GM23248 (cell line): ENCODE measurements around the gene NXT1. TPM values are rescaled to one million over a fixed set of nuclear protein-coding genes. Genes with fewer than 3 reads are reported as not detected.

Source experiments
- DNase-seq: peaks from one replicate; pipeline ENCODE4 v3.0.0-alpha.2; 2015
- H2AFZ ChIP-seq: fragments of 200-600 bp; sonication (generic); 2 replicates; pipeline ENCODE4 v1.6.1; 2016; ENCODE audit warnings: antibody characterized with exemption
- H3F3A ChIP-seq: fragments of 200-600 bp; sonication (generic); 2 replicates; pipeline ENCODE4 v1.6.1; 2016; ENCODE audit warnings: mild to moderate bottlenecking, antibody characterized with exemption, mixed run types; ENCODE audit not compliant: insufficient read depth
- H3K27ac ChIP-seq: fragments of 200-600 bp; sonication (generic); 2 replicates; pipeline ENCODE4 v1.5.1; 2016; ENCODE audit warnings: mild to moderate bottlenecking
- H3K27me3 ChIP-seq: fragments of 200-600 bp; sonication (generic); replicated peaks from 2 replicates; pipeline ENCODE4 v1.6.1; 2016; ENCODE audit warnings: mild to moderate bottlenecking; ENCODE audit not compliant: insufficient read depth
- H3K36me3 ChIP-seq: fragments of 200-600 bp; sonication (generic); 2 replicates; pipeline ENCODE4 v1.6.1; 2016; ENCODE audit warnings: low read depth, mild to moderate bottlenecking
- H3K4me1 ChIP-seq: fragments of 200-600 bp; sonication (generic); 2 replicates; pipeline ENCODE4 v1.6.1; 2016; ENCODE audit warnings: mild to moderate bottlenecking; ENCODE audit not compliant: insufficient read depth
- H3K4me2 ChIP-seq: fragments of 200-600 bp; sonication (generic); one replicate; pipeline ENCODE4 v1.6.1; 2016; ENCODE audit warnings: mild to moderate bottlenecking; ENCODE audit not compliant: unreplicated experiment
- H3K4me3 ChIP-seq: fragments of 200-600 bp; sonication (generic); 2 replicates; pipeline ENCODE4 v1.5.1; 2016; ENCODE audit warnings: mild to moderate bottlenecking
- H3K79me2 ChIP-seq: fragments of 200-600 bp; sonication (generic); 2 replicates; pipeline ENCODE4 v1.6.1; 2016; ENCODE audit warnings: mild to moderate bottlenecking; ENCODE audit not compliant: insufficient read depth
- H3K9ac ChIP-seq: fragments of 200-600 bp; sonication (generic); 2 replicates; pipeline ENCODE4 v1.6.1; 2016; ENCODE audit warnings: mild to moderate bottlenecking
- H3K9me2 ChIP-seq: fragments of 200-600 bp; sonication (generic); 2 replicates; pipeline ENCODE4 v1.6.1; 2016; ENCODE audit warnings: mixed run types, mild to moderate bottlenecking, moderate library complexity; ENCODE audit not compliant: insufficient read depth
- H3K9me3 ChIP-seq: fragments of 200-600 bp; sonication (generic); one replicate; pipeline ENCODE4 v1.6.1; 2017; ENCODE audit warnings: low read depth
- H4K20me1 ChIP-seq: fragments of 200-600 bp; sonication (generic); 2 replicates; pipeline ENCODE4 v1.6.0; 2016; ENCODE audit not compliant: insufficient read depth
- EZH2 ChIP-seq: fragments of 200-600 bp; sonication (generic); IDR thresholded peaks from 2 replicates; pipeline ENCODE4 v1.6.1; 2018; ENCODE audit warnings: antibody characterized with exemption, mild to moderate bottlenecking; ENCODE audit not compliant: insufficient read depth, poor library complexity, severe bottlenecking
- EZH2phosphoT487 ChIP-seq: fragments of 200-600 bp; sonication (generic); IDR thresholded peaks from 2 replicates; pipeline ENCODE4 v1.6.1; 2018; ENCODE audit warnings: antibody characterized with exemption, moderate library complexity, mild to moderate bottlenecking, low read depth; ENCODE audit not compliant: insufficient read depth
- WGBS, 2 experiments: methylation state at CpG; one replicate each; pipeline ENCODE4 v1.1.6; 2015 to 2017; ENCODE audit warnings: low lambda C conversion rate in 2 of 2, low coverage in 1 of 2; ENCODE audit errors: missing lambda C conversion rate in 2 of 2; 5-methylcytosine and 5-hydroxymethylcytosine counted together
- in situ Hi-C: fragments of 300-500 bp; cut with MboI; formaldehyde crosslinking; loops from 2 replicates; pipeline ENCODE4 v1.15.0; 2020
- polyA plus RNA-seq: library from polyadenylated mRNA; unstranded; fragments of >200 nt; fragmentation: Nextera tagmentation; extraction: Ambion mirVana; gene quantifications from 2 replicates; pipeline ENCODE4 v1.2.1, GENCODE V29; 2016
- total RNA-seq: library from RNA; depleted of rRNA; stranded (reverse); fragments of >200 nt; shearing (Covaris generic); gene quantifications from 2 replicates; pipeline ENCODE4 v1.2.3, GENCODE V29; 2014

The NXT1 gene
- total and polyA plus RNA-seq, 2 experiments from 2014 or later: 29.8 to 31.5 TPM

DNA sequence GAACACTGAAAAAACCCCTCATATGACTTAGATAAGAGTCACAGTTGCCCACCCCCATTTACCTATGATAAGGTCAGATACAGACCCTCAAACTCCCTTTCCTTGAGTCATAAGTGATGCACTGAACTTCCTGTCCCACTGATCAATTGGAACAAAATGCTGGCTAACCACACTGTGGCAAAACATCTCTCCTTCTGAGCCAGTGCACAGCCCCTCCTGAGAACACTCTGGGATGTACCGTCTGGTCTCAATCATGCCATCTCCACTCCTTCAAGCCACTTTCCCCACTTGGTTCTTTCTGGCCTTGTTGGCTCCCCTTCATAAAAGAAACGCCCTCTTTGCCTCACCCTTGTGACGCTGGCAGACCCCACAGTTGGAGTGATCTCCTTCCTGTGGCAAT, 42.6 kb upstream of the NXT1 start:
- H3K27ac ChIP-seq: no peak overlapping the region
- H3K79me2 ChIP-seq: no peaks in the 10 kb centered on the region
- no peaks in the 10 kb centered on the region for H3K36me3 ChIP-seq
- H3K4me3 ChIP-seq: no peak overlapping the region
- 0 out of 2 replicates have a peak, but pooled peaks cover 5% of the 10 kb centered on the region for H3K27me3 ChIP-seq
- H3K9ac ChIP-seq: no peak overlapping the region
- no peaks in the 10 kb centered on the region for H4K20me1 ChIP-seq
- H3F3A ChIP-seq: peaks cover 12% of the 10 kb centered on the region; the same call in 1 of the 2 replicates
- no peak overlapping the region for H2AFZ ChIP-seq
- H3K9me2 ChIP-seq: no peaks in the 10 kb centered on the region
- no peaks in the 10 kb centered on the region for H3K4me1 ChIP-seq
- H3K4me2 ChIP-seq: no peak overlapping the region
- 13% methylated on average over 3 of the region's 3 CpGs for WGBS, 2 experiments
- in situ Hi-C loops: no loop called here
- no peak for TF ChIP-seq EZH2
- TF ChIP-seq EZH2phosphoT487: no peak
- DNase-seq: no peak
- H3K9me3 ChIP-seq: no peaks in the 10 kb centered on the region

- no peak overlapping the region for H3K4me3 ChIP-seq
- DNase-seq: no peak
- H3K27me3 ChIP-seq: no peaks in the 10 kb centered on the region
- no peaks in the 10 kb centered on the region for H3K4me1 ChIP-seq
- H3K79me2 ChIP-seq: no peaks in the 10 kb centered on the region
- H3K27ac ChIP-seq: no peak overlapping the region
- 81 to 82% methylated on average over 1 to 4 of the region's 4 CpGs for WGBS, 2 experiments
- no peaks in the 10 kb centered on the region for H3K9me2 ChIP-seq
- H3F3A ChIP-seq: peaks cover 12% of the 10 kb centered on the region; the same call in 1 of the 2 replicates
- no peaks in the 10 kb centered on the region for H4K20me1 ChIP-seq
- no peaks in the 10 kb centered on the region for H3K9me3 ChIP-seq
- TF ChIP-seq EZH2phosphoT487 (no peak), EZH2 (no peak)
- no peak overlapping the region for H2AFZ ChIP-seq
- no peaks in the 10 kb centered on the region for H3K36me3 ChIP-seq
- in situ Hi-C loops: no loop called here
- H3K9ac ChIP-seq: no peak overlapping the region
- no peak overlapping the region for H3K4me2 ChIP-seq
These were observed 41.7 kb upstream of the NXT1 start for GRCh38 chr20:23308908-23309307.

GRCh38 chr20:23309781-23310180, 40.8 kb upstream of the NXT1 start:
- H3K4me2 ChIP-seq: no peak overlapping the region
- no peaks in the 10 kb centered on the region for H3K36me3 ChIP-seq
- no peak for TF ChIP-seq EZH2
- no peak for TF ChIP-seq EZH2phosphoT487
- H4K20me1 ChIP-seq: no peaks in the 10 kb centered on the region
- H3K9me2 ChIP-seq: no peaks in the 10 kb centered on the region
- no peaks in the 10 kb centered on the region for H3K9me3 ChIP-seq
- H3K4me3 ChIP-seq: no peak overlapping the region
- H2AFZ ChIP-seq: no peak overlapping the region
- 90% methylated on average over 10 of the region's 10 CpGs for whole genome bisulfite sequencing, 2 experiments
- H3K9ac ChIP-seq: no peak overlapping the region
- H3K27me3 ChIP-seq: no peaks in the 10 kb centered on the region
- no peaks in the 10 kb centered on the region for H3K79me2 ChIP-seq
- DNase-seq: no peak
- peaks cover 10% of the 10 kb centered on the region; the same call in 1 of the 2 replicates for H3F3A ChIP-seq
- in situ Hi-C loops: no loop called here
- no peak overlapping the region for H3K27ac ChIP-seq
- no peaks in the 10 kb centered on the region for H3K4me1 ChIP-seq

DNA sequence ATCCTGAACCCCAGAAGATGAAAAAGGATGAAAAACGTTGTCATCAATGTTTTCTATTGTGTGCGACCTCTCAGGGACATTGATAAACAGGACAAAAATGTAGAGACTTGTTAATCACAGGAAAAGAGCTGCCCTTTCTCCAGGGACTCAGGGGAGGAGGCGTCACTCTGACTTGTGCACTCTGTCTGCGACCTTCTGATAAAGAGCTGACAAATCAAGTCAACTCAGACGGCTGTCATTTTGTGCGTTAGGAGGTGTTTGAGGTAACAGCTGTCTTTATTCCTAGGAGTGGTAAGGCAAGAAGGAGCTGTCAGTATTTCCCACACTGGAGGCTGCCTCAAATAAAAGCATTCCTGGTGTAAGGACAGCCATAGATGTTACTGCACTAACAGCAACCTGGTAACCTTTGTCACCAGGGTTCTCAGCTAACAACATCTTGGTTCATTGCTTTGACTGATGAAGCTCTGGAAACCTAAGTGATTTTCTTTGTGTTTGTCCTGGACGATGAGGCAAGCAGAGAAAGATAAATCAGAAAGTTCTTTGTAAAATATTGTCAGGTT, 38.6 kb upstream of the NXT1 start:
- in situ Hi-C loops: no loop called here
- Histone ChIP-seq H3K4me2 (no peak overlapping the region), H3K9me2 (no peaks in the 10 kb centered on the region), H4K20me1 (no peaks in the 10 kb centered on the region), H3F3A (no peaks in the 10 kb centered on the region), H3K79me2 (no peaks in the 10 kb centered on the region), H3K4me1 (no peaks in the 10 kb centered on the region), H3K4me3 (no peak overlapping the region), H3K36me3 (no peaks in the 10 kb centered on the region), H3K9me3 (no peaks in the 10 kb centered on the region), H2AFZ (no peak overlapping the region), H3K9ac (no peak overlapping the region), H3K27ac (no peak overlapping the region), H3K27me3 (peaks cover 15% of the 10 kb centered on the region; the same call in 1 of the 2 replicates)
- no peak for DNase-seq
- 72 to 75% methylated on average over 7 of the region's 7 CpGs for WGBS, 2 experiments
- no peak for TF ChIP-seq EZH2phosphoT487
- TF ChIP-seq EZH2: no peak
